Endothelial cell (in vitro differentiated cells): ENCODE measurements around the gene NTSR1. TPM values are rescaled to one million over a fixed set of nuclear protein-coding genes. Genes with fewer than 3 reads are reported as not detected.

Source experiments
- DNase-seq: peaks from one replicate; pipeline ENCODE4 v3.0.0; 2021; ENCODE audit warnings: low spot score
- H3K27ac Mint-ChIP-seq: one replicate; pipeline ENCODE4 v1.8.0; 2021; ENCODE audit warnings: mixed read lengths, inconsistent platforms; ENCODE audit not compliant: unreplicated experiment
- H3K27me3 Mint-ChIP-seq: one replicate; pipeline ENCODE4 v1.8.0; 2021; ENCODE audit warnings: mild to moderate bottlenecking, moderate library complexity, mixed read lengths, inconsistent platforms; ENCODE audit not compliant: unreplicated experiment
- H3K36me3 Mint-ChIP-seq: one replicate; pipeline ENCODE4 v1.8.0; 2021; ENCODE audit warnings: mild to moderate bottlenecking, low read depth, mixed read lengths, inconsistent platforms; ENCODE audit not compliant: unreplicated experiment
- H3K4me1 Mint-ChIP-seq: one replicate; pipeline ENCODE4 v1.8.0; 2021; ENCODE audit warnings: mild to moderate bottlenecking, mixed read lengths, inconsistent platforms; ENCODE audit not compliant: unreplicated experiment
- H3K4me3 Mint-ChIP-seq: one replicate; pipeline ENCODE4 v1.8.0; 2021; ENCODE audit warnings: mild to moderate bottlenecking, mixed read lengths, inconsistent platforms; ENCODE audit not compliant: unreplicated experiment
- H3K9me3 Mint-ChIP-seq: one replicate; pipeline ENCODE4 v1.8.0; 2021; ENCODE audit warnings: mixed read lengths, inconsistent platforms; ENCODE audit not compliant: unreplicated experiment
- total RNA-seq: library from RNA; stranded (reverse); fragmentation: NEBNext Ultra II Directional; extraction: Animal tissue kit (Norgen Biotek cat#: 25700); gene quantifications from one replicate; pipeline ENCODE4 v1.2.1, GENCODE V29; 2021; ENCODE audit not compliant: unreplicated experiment
- TF ChIP-seq, protein P1 (sequence below): fragments of 200-600 bp; sonication (generic); IDR thresholded peaks from one replicate; pipeline ENCODE4 v1.5.0; 2021; ENCODE audit warnings: antibody characterized with exemption; ENCODE audit not compliant: unreplicated experiment

Gene NTSR1
- total RNA-seq, 1 donor from 2014 or later, result not detected

DNA sequence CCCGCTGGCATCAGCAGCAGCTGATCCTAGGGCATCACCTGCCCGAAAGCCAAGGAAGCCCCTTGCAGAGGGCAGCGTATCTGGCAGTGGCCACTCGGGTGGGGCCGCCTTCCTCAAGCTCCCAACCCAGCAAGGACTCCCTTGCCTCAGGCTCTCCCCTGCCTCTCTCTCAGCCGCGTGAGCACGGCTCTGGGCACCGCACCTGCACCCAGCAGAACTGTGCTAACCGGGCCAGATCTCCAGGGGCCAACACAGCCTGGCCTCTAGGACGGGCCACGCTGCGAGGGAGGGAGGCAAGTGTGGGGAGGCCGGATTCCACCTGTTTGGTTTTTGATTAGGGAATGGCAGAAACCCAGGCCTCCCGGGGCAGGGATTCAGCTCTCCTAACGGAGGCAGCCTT, 75.9 kb downstream of the NTSR1 start:
- no peak overlapping the region for H3K4me3 Mint-ChIP-seq
- H3K27ac Mint-ChIP-seq, result no peak overlapping the region
- DNase-seq, result no peak
- H3K36me3 Mint-ChIP-seq, result no peaks in the 10 kb centered on the region
- H3K4me1 Mint-ChIP-seq, result peaks cover 21% of the 10 kb centered on the region
- no peaks in the 10 kb centered on the region for H3K9me3 Mint-ChIP-seq
- TF ChIP-seq, protein P1, sequence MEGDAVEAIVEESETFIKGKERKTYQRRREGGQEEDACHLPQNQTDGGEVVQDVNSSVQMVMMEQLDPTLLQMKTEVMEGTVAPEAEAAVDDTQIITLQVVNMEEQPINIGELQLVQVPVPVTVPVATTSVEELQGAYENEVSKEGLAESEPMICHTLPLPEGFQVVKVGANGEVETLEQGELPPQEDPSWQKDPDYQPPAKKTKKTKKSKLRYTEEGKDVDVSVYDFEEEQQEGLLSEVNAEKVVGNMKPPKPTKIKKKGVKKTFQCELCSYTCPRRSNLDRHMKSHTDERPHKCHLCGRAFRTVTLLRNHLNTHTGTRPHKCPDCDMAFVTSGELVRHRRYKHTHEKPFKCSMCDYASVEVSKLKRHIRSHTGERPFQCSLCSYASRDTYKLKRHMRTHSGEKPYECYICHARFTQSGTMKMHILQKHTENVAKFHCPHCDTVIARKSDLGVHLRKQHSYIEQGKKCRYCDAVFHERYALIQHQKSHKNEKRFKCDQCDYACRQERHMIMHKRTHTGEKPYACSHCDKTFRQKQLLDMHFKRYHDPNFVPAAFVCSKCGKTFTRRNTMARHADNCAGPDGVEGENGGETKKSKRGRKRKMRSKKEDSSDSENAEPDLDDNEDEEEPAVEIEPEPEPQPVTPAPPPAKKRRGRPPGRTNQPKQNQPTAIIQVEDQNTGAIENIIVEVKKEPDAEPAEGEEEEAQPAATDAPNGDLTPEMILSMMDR, result no peak
- peaks cover 1% of the 10 kb centered on the region for H3K27me3 Mint-ChIP-seq

DNA sequence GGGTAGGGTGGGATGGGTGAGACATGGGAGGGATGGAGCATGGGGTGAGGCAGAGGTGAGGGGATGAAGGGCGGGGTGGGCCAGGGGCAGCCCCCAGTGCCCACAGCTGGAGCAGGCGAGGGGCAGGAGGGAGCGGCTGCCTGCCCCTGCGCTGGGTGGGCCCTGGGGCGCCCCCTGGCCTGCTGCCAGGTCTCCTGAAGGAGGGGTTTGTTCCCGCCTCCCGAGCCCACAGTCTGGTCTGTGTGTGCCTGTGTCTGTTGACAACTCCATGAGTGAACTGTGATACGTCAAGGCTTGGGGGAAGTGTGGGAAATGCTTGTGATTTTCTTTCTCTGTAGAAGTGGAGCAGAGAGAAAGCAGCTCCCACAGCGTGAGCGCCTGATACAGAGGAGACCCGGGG, 76.8 kb downstream of the NTSR1 start:
- TF ChIP-seq, protein P1, result no peak
- H3K4me1 Mint-ChIP-seq, result peaks cover 21% of the 10 kb centered on the region
- H3K9me3 Mint-ChIP-seq, result no peaks in the 10 kb centered on the region
- H3K27me3 Mint-ChIP-seq, result peaks cover 1% of the 10 kb centered on the region
- H3K36me3 Mint-ChIP-seq, result no peaks in the 10 kb centered on the region
- no peak overlapping the region for H3K27ac Mint-ChIP-seq
- no peak for DNase-seq
- no peak overlapping the region for H3K4me3 Mint-ChIP-seq

DNA sequence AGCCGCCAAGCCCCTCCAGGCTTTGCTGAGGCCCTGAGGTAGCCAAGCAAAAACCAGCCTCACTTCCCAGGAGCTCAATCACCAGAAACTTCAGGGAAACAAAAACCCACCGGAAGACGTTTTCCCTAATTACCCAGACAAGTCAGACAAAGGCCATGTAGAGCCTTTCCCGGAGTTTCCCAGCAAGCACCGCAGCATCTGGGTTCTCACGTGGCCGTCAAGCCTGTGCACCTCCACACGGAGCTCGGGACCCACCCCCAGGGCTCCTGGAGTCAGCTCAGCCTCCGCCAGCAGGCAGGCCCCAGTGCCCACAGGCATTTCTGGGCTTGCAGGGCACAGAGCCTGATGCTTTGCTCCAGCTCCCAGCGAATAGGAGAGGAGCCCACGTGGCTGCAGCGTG, 77.5 kb downstream of the NTSR1 start:
- H3K36me3 Mint-ChIP-seq, result no peaks in the 10 kb centered on the region
- no peak overlapping the region for H3K4me3 Mint-ChIP-seq
- DNase-seq, result no peak
- H3K27ac Mint-ChIP-seq, result no peak overlapping the region
- H3K9me3 Mint-ChIP-seq, result no peaks in the 10 kb centered on the region
- peaks cover 21% of the 10 kb centered on the region for H3K4me1 Mint-ChIP-seq
- TF ChIP-seq, protein P1, result no peak
- peaks cover 1% of the 10 kb centered on the region for H3K27me3 Mint-ChIP-seq

DNA sequence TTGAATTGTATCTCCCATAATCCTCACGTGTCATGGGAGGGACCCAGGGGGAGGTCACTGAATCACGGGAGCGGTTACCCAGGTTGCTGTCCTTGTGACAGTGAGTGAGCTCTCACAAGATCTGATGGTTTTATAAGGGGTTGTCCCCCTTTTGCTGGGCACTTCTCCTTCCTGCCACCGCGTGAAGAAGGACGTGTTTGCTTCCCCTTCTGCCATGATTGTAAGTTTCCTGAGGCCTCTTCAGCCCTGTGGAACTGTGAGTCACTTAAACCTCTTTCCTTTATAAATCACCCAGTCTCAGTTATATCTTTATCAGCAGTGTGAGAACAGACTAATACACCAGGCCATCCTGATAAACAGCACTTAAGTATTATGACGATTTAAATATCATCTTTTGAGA, 78.7 kb downstream of the NTSR1 start:
- TF ChIP-seq, protein P1, result no peak
- Mint-ChIP-seq H3K4me3 (no peak overlapping the region), H3K27ac (no peak overlapping the region), H3K4me1 (peaks cover 21% of the 10 kb centered on the region), H3K36me3 (no peaks in the 10 kb centered on the region), H3K9me3 (no peaks in the 10 kb centered on the region), H3K27me3 (peaks cover 1% of the 10 kb centered on the region)
- DNase-seq, result no peak

DNA sequence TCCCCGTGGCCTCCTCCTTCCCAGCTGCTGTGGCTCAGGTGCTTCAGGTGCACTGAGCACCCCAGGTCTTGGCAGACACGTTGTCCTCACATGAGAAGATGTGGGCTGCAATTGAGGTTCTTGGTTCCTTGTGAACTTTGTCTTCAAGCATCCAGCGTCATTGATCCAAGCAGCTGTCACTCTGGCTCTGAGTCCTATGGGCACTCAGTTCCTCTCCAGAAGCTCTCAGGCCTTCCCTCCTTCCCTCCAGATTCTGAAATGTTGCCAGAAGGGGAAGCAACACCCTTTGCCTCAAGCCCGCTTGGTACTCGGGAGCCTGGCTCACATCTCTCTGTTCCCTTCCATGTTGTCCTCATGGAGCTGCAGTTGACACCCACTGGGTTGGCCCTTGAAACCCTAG, 79.2 kb downstream of the NTSR1 start:
- Mint-ChIP-seq H3K27me3 (peaks cover 3% of the 10 kb centered on the region), H3K36me3 (no peaks in the 10 kb centered on the region), H3K4me1 (peaks cover 16% of the 10 kb centered on the region), H3K4me3 (no peak overlapping the region), H3K27ac (no peak overlapping the region), H3K9me3 (no peaks in the 10 kb centered on the region)
- TF ChIP-seq, protein P1, result no peak
- no peak for DNase-seq
